Neural progenitor cell (in vitro differentiated cells): Measurements from ENCODE around the gene HAND1. TPM values are rescaled to one million over a fixed set of nuclear protein-coding genes. Genes with fewer than 3 reads are reported as not detected.

Experiments
- DNase-seq: peaks from one replicate; pipeline ENCODE4 v3.0.0-alpha.2; 2016; ENCODE audit warnings: low spot score
- H2AFZ ChIP-seq: fragments of 200-600 bp; sonication (generic); replicated peaks from 2 replicates; pipeline ENCODE4 v1.6.1; 2016; ENCODE audit warnings: antibody characterized with exemption
- H3F3A ChIP-seq: fragments of 200-600 bp; sonication (generic); 2 replicates; pipeline ENCODE4 v1.6.1; 2016; ENCODE audit warnings: antibody characterized with exemption, low read depth
- H3K27ac ChIP-seq: fragments of 200-600 bp; sonication (generic); 2 replicates; pipeline ENCODE4 v1.5.1; 2016; ENCODE audit warnings: mild to moderate bottlenecking
- H3K27me3 ChIP-seq: fragments of 200-600 bp; sonication (generic); 2 replicates; pipeline ENCODE4 v1.6.1; 2016; ENCODE audit warnings: mild to moderate bottlenecking, moderate library complexity
- H3K36me3 ChIP-seq: fragments of 200-600 bp; sonication (generic); 2 replicates; pipeline ENCODE4 v1.5.1; 2016
- H3K4me1 ChIP-seq: fragments of 200-600 bp; sonication (generic); 2 replicates; pipeline ENCODE4 v1.6.1; 2016; ENCODE audit warnings: mixed run types
- H3K4me2 ChIP-seq: fragments of 200-600 bp; sonication (generic); 2 replicates; pipeline ENCODE4 v1.6.1; 2016
- H3K4me3 ChIP-seq: fragments of 200-600 bp; sonication (generic); 2 replicates; pipeline ENCODE4 v1.5.1; 2016
- H3K79me2 ChIP-seq: fragments of 200-600 bp; sonication (generic); 2 replicates; pipeline ENCODE4 v1.6.1; 2016; ENCODE audit warnings: low read depth
- H3K9ac ChIP-seq: fragments of 200-600 bp; sonication (generic); 2 replicates; pipeline ENCODE4 v1.6.1; 2016
- H3K9me3 ChIP-seq: fragments of 200-600 bp; sonication (generic); 2 replicates; pipeline ENCODE4 v1.5.1; 2016; ENCODE audit warnings: low read depth
- H4K20me1 ChIP-seq: fragments of 200-600 bp; sonication (generic); 2 replicates; pipeline ENCODE4 v1.6.1; 2016; ENCODE audit warnings: low read depth
- H3K27ac Mint-ChIP-seq: 3 replicates; pipeline ENCODE4 v1.8.0; 2021; ENCODE audit warnings: mixed read lengths
- H3K27me3 Mint-ChIP-seq: 2 replicates; pipeline ENCODE4 v1.8.0; 2022; ENCODE audit warnings: low read depth, mild to moderate bottlenecking, inconsistent platforms, moderate library complexity, mixed read lengths; ENCODE audit not compliant: insufficient read depth
- H3K36me3 Mint-ChIP-seq: 3 replicates; pipeline ENCODE4 v1.8.0; 2021; ENCODE audit warnings: mixed read lengths
- H3K4me1 Mint-ChIP-seq: 3 replicates; pipeline ENCODE4 v1.8.0; 2021; ENCODE audit warnings: mixed read lengths
- H3K4me3 Mint-ChIP-seq: 3 replicates; pipeline ENCODE4 v1.8.0; 2021; ENCODE audit warnings: mild to moderate bottlenecking, moderate library complexity, mixed read lengths
- H3K9me3 Mint-ChIP-seq: 3 replicates; pipeline ENCODE4 v1.8.0; 2020; ENCODE audit warnings: mixed read lengths
- EZH2 ChIP-seq: fragments of 200-600 bp; sonication (generic); IDR thresholded peaks from 2 replicates; pipeline ENCODE4 v1.6.1; 2017; ENCODE audit warnings: antibody characterized with exemption, mild to moderate bottlenecking, moderate library complexity
- EZH2phosphoT487 ChIP-seq: fragments of 200-600 bp; sonication (generic); IDR thresholded peaks from 2 replicates; pipeline ENCODE4 v1.6.1; 2017; ENCODE audit warnings: antibody characterized with exemption
- total RNA-seq: library from RNA; depleted of rRNA; stranded (reverse); fragments of >200 nt; gene quantifications from 2 replicates; pipeline ENCODE4 v1.2.3, GENCODE V29; 2015; ENCODE audit warnings: low replicate concordance
- TF ChIP-seq, protein P1 (sequence below): fragments of 200-600 bp; sonication (generic); IDR thresholded peaks from 2 replicates; pipeline ENCODE4 v1.5.1; 2017; ENCODE audit warnings: antibody characterized with exemption, mild to moderate bottlenecking

The HAND1 gene
- total RNA-seq, 1 donor from 2014 or later, result not detected

DNA sequence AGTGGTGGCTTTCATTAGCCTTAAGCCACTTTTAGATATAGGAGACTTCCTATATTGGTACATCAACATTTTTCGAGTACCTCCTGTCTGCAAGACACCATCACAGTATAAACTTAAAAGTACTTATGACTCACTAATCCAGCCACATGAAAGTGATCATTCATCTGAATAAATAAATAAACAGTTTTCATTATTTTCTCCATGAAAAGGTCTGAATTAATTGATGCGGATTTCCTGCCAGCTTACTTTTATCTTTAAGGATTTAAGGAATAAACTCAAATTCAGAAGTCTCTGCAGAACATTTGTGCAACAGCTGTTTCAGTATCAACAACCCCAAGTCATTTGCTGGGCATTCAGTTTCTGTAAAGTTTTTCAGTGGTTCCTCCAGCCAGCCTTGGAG, 28.2 kb downstream of the HAND1 start:
- Histone ChIP-seq H3K79me2 (peaks cover 36% of the 10 kb centered on the region), H3K4me2 (no peak overlapping the region)
- H3K4me1 Mint-ChIP-seq, result peaks cover 20% of the 10 kb centered on the region

DNA sequence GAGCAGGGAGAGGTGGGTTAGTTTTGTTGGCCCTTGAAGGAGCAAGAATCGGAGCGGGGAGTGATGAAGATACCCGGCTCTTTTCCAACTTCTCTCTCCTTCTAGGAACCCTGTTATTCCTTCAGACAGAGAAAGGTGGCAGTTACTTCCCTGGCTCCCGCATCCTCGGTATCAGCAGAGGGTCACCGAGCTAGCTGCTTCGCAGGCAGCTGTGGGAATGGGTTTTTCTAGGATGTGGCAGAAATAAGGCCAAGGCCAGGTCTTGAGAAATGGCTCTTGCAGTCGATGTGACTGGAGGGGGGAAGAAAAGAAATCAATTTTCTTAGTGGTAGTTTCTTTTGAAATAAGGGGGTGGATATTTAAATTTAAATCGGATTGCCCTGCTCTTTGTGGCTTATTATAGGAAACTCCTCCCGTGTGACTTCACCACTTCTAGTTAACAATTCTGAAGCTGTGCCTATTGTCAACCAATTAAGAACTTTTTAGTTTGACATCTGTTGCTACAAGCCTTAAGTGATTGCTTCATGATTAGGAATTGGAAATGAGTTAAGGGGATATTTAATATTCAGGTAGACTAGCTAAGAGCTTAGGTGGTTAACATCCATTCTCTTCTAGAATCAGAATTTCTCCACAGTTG, 30.8 kb downstream of the HAND1 start:
- Histone ChIP-seq H3K4me2 (peak overlapping the region; percentile 96), H3K4me1 (peaks cover 11% of the 10 kb centered on the region), H2AFZ (peak overlapping the region; percentile 85), H3K36me3 (no peaks in the 10 kb centered on the region), H3K9ac (peak overlapping the region; percentile 66), H3K27me3 (peaks cover 5% of the 10 kb centered on the region), H3K9me3 (no peaks in the 10 kb centered on the region), H3K79me2 (peaks cover 45% of the 10 kb centered on the region), H3K4me3 (peak overlapping the region; percentile 77), H3K27ac (no peak overlapping the region), H4K20me1 (peaks cover 46% of the 10 kb centered on the region), H3F3A (peaks cover 16% of the 10 kb centered on the region)
- TF ChIP-seq EZH2phosphoT487, result no peak
- TF ChIP-seq, protein P1, sequence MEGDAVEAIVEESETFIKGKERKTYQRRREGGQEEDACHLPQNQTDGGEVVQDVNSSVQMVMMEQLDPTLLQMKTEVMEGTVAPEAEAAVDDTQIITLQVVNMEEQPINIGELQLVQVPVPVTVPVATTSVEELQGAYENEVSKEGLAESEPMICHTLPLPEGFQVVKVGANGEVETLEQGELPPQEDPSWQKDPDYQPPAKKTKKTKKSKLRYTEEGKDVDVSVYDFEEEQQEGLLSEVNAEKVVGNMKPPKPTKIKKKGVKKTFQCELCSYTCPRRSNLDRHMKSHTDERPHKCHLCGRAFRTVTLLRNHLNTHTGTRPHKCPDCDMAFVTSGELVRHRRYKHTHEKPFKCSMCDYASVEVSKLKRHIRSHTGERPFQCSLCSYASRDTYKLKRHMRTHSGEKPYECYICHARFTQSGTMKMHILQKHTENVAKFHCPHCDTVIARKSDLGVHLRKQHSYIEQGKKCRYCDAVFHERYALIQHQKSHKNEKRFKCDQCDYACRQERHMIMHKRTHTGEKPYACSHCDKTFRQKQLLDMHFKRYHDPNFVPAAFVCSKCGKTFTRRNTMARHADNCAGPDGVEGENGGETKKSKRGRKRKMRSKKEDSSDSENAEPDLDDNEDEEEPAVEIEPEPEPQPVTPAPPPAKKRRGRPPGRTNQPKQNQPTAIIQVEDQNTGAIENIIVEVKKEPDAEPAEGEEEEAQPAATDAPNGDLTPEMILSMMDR, result no peak
- TF ChIP-seq EZH2, result no peak
- Mint-ChIP-seq H3K4me1 (peaks cover 24% of the 10 kb centered on the region), H3K36me3 (peaks cover 10% of the 10 kb centered on the region), H3K27ac (no peak overlapping the region), H3K27me3 (peaks cover 2% of the 10 kb centered on the region), H3K4me3 (peak overlapping the region; percentile 97), H3K9me3 (no peaks in the 10 kb centered on the region)
- DNase-seq, result no peak

More for the DNA sequence above, 28.2 kb downstream of the HAND1 start:
- Histone ChIP-seq H3K9ac (no peak overlapping the region), H3F3A (peaks cover 16% of the 10 kb centered on the region), H3K4me1 (peaks cover 6% of the 10 kb centered on the region), H3K27me3 (peaks cover 5% of the 10 kb centered on the region), H2AFZ (no peak overlapping the region), H3K4me3 (no peak overlapping the region), H4K20me1 (peaks cover 46% of the 10 kb centered on the region), H3K9me3 (no peaks in the 10 kb centered on the region), H3K36me3 (no peaks in the 10 kb centered on the region), H3K27ac (no peak overlapping the region)
- no peak for DNase-seq
- Mint-ChIP-seq H3K9me3 (no peaks in the 10 kb centered on the region), H3K36me3 (peaks cover 21% of the 10 kb centered on the region), H3K27ac (no peak overlapping the region), H3K4me3 (no peak overlapping the region), H3K27me3 (peaks cover 4% of the 10 kb centered on the region)
- TF ChIP-seq EZH2phosphoT487 (no peak), EZH2 (no peak)
- TF ChIP-seq, protein P1, result no peak

DNA sequence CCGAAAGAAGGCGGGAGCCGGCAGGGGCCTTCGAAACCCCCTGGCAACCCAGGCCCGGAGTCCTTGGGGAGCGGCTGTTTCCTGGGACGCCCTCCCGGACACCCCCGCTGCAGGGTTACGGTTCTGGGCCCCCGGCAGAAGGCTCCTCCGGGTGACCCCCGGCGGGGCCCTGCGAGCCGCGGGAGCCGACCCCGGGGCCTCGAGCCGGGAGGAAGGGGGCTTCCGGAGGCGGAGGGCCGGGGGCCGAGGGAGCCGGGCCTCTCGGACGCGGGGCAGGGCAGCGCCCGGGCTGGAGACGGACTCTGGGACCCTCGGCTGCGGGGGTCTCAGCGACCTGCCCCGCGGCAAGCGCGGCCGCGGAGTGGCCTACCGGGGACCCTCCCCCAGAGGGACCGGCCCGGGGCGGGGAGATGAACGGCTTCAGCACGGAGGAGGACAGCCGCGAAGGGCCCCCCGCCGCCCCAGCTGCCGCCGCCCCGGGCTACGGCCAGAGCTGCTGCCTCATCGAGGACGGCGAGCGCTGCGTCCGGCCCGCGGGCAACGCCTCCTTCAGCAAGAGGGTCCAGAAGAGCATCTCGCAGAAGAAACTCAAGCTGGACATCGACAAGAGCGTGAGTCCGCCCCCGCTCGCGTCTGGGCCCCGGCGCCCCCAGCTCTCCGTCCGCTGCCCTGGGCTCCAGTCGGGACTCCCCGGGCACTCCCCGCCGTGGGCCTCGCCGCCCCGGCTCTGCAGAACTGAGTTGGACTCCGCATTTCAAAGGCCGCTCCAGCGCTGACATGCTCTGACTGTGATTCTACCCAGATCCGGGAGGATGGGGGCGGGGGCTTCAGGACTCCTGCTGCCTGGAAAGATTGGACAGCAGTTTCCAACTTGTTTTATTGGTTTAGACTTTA, 31.6 kb downstream of the HAND1 start:
- Histone ChIP-seq H4K20me1 (peaks cover 46% of the 10 kb centered on the region), H3K27ac (no peak overlapping the region), H3K27me3 (peaks cover 5% of the 10 kb centered on the region), H3K9me3 (no peaks in the 10 kb centered on the region), H3K36me3 (no peaks in the 10 kb centered on the region), H3K79me2 (peaks cover 45% of the 10 kb centered on the region), H2AFZ (peak overlapping the region; percentile 85), H3K9ac (peak overlapping the region; percentile 66), H3K4me1 (peaks cover 11% of the 10 kb centered on the region), H3K4me2 (peak overlapping the region; percentile 96), H3F3A (peaks cover 16% of the 10 kb centered on the region), H3K4me3 (peak overlapping the region; percentile 77)
- Mint-ChIP-seq H3K9me3 (no peaks in the 10 kb centered on the region), H3K4me3 (peak overlapping the region; percentile 97), H3K4me1 (peaks cover 21% of the 10 kb centered on the region), H3K27me3 (peaks cover 2% of the 10 kb centered on the region), H3K36me3 (peaks cover 14% of the 10 kb centered on the region), H3K27ac (no peak overlapping the region)
- TF ChIP-seq, protein P1, result no peak
- TF ChIP-seq EZH2 (no peak), EZH2phosphoT487 (no peak)
- DNase-seq, result peak; percentile 78
